NCI-H2029 treated with DMSO at 0.1 percent for 48 hours (cell line): ENCODE results near the gene SEMA4D.

ENCODE experiments used
- DNase-seq: peaks from one replicate; lab custom pipeline; 2025; lab: John Stamatoyannopoulos, UW

The SEMA4D gene

GRCh38 chr9:89411759-89412158 lies 86.2 kb downstream of the SEMA4D start:
- no peak for DNase-seq

GRCh38 chr9:89410641-89411350 lies 87.1 kb downstream of the SEMA4D start:
- no peak for DNase-seq

- no peak for DNase-seq
Measured at GRCh38 chr9:89410022-89410421, 87.9 kb downstream of the SEMA4D start.

GRCh38 chr9:89409466-89409865 lies 88.4 kb downstream of the SEMA4D start:
- no peak for DNase-seq

GRCh38 chr9:89408628-89409101 lies 89.2 kb downstream of the SEMA4D start:
- no peak for DNase-seq

- no peak for DNase-seq
Measured at GRCh38 chr9:89407070-89407469, 90.8 kb downstream of the SEMA4D start.

- DNase-seq = no peak
Measured at GRCh38 chr9:89405826-89406225, 92.1 kb downstream of the SEMA4D start.

GRCh38 chr9:89404074-89404473 lies 93.8 kb downstream of the SEMA4D start:
- DNase-seq = no peak

- DNase-seq = no peak
Measured at GRCh38 chr9:89402695-89403427, 95.1 kb downstream of the SEMA4D start.

GRCh38 chr9:89400403-89401116 lies 97.4 kb downstream of the SEMA4D start:
- no peak for DNase-seq

- no peak for DNase-seq
Measured at GRCh38 chr9:89398621-89399020, 99.3 kb downstream of the SEMA4D start.

- no peak for DNase-seq
Measured at GRCh38 chr9:89397471-89397870, 100.4 kb downstream of the SEMA4D start.

- DNase-seq = no peak
Measured at GRCh38 chr9:89395931-89396710, 101.8 kb downstream of the SEMA4D start.

- DNase-seq = no peak
Measured at GRCh38 chr9:89394412-89394811, 103.5 kb downstream of the SEMA4D start.

- DNase-seq = no peak
Measured at GRCh38 chr9:89391585-89391984, 106.3 kb downstream of the SEMA4D start.

GRCh38 chr9:89390578-89391116 lies 107.3 kb downstream of the SEMA4D start:
- no peak for DNase-seq

GRCh38 chr9:89390068-89390555 lies 107.8 kb downstream of the SEMA4D start:
- no peak for DNase-seq

- no peak for DNase-seq
Measured at GRCh38 chr9:89388868-89389177, 109.1 kb downstream of the SEMA4D start.

GRCh38 chr9:89388084-89388867 lies 109.6 kb downstream of the SEMA4D start:
- DNase-seq = no peak

- DNase-seq = peak; percentile 56
Measured at GRCh38 chr9:89387197-89387849, 110.6 kb downstream of the SEMA4D start.
